ENCODE measurements around the gene TEX30. TPM values are rescaled to one million over a fixed set of nuclear protein-coding genes. Genes with fewer than 3 reads are reported as not detected.

Gene TEX30
- total and polyA plus RNA-seq, 2 donors (not counting 3 experiments of a cell fraction or from before 2014, with no cell fraction given) = 12.5 to 19.8 TPM

GRCh38 chr13:102718746-102719145 is 54.8 kb downstream of the TEX30 start:
- CTCF ChIA-PET = interaction anchor here (0.9 to 1.1 kb wide), 2 partner anchors 127 to 129 kb away, joined by 3 to 4 read pairs; no protein-coding TSS in a partner anchor
- H3K4me3 ChIP-seq (replicated peaks in 1 of 3; ENCODE audit: insufficient read depth in 1 of 3, low read depth in 1 of 3, low read length in 3 of 3) = no peak overlapping the region
- DNase-seq (ENCODE audit: low read depth, low spot score) (no peak), FAIRE-seq (no peak)
- dilution Hi-C loops (cut with MboI; ENCODE audit: extremely low pct_ligation_motif_present, low sequenced_read_pairs) = no loop called here
- no peaks in the 10 kb centered on the region for H3K9me3 ChIP-seq (replicated peaks; ENCODE audit: control insufficient read depth, insufficient read depth, low read length)
- no peaks in the 10 kb centered on the region for H4K20me1 ChIP-seq (replicated peaks; ENCODE audit: control insufficient read depth, extremely low read depth, insufficient read depth, low read length)
- no peak overlapping the region for H3K27ac ChIP-seq (ENCODE audit: insufficient read depth, low read depth, low read length)
- intact Hi-C loops (cut with micrococcal nuclease) = no loop called here
- no peaks in the 10 kb centered on the region for H3K79me2 ChIP-seq (ENCODE audit: control insufficient read depth, insufficient read depth, low read length)
- no peak overlapping the region for H3K9ac ChIP-seq (replicated peaks; ENCODE audit: extremely low read depth, insufficient read depth, low read length)
- H3K4me1 ChIP-seq (ENCODE audit: control insufficient read depth, extremely low read depth, insufficient read depth, low read length) = no peaks in the 10 kb centered on the region
- POLR2A ChIA-PET = no interaction called here
- peaks cover 0 to 2% of the 10 kb centered on the region in 2 experiments for H3K27me3 ChIP-seq (ENCODE audit: control insufficient read depth in 2 of 2, insufficient read depth in 2 of 2, low read length in 2 of 2)
- H2AFZ ChIP-seq (ENCODE audit: low read depth, low read length) = no peak overlapping the region
- no peaks in the 10 kb centered on the region for H3K36me3 ChIP-seq (ENCODE audit: control insufficient read depth in 2 of 2, extremely low read depth in 1 of 2, insufficient read depth in 2 of 2, low read length in 2 of 2)
- no TSS peak for BruUV-seq (replicated peaks)
- TF ChIP-seq JUN (IDR thresholded peaks at IDR 0.05; ENCODE audit: borderline replicate concordance, insufficient read depth, insufficient read length, low read depth) (no peak), EZH2 (IDR thresholded peaks at IDR 0.05; ENCODE audit: borderline replicate concordance, low read depth, low read length, severe bottlenecking) (no peak), GATA2 (IDR thresholded peaks at IDR 0.05; ENCODE audit: insufficient read depth, insufficient read length, low read depth, low read length) (no peak), MAX (IDR thresholded peaks at IDR 0.05; ENCODE audit: insufficient read depth, insufficient read length) (no peak), POLR2A (IDR thresholded peaks at IDR 0.05; ENCODE audit: low read depth, low read length) (no peak), POLR2AphosphoS5 (IDR thresholded peaks at IDR 0.05; ENCODE audit: insufficient read depth, low read depth, low read length) (no peak), CTCF (IDR thresholded peaks at IDR 0.05; ENCODE audit: extremely low read depth in 1 of 2, insufficient read depth in 1 of 2, low read depth in 1 of 2, low read length in 2 of 2) (no peak), MYC (IDR thresholded peaks at IDR 0.05; ENCODE audit: low read depth, low read length) (no peak), FOS (IDR thresholded peaks at IDR 0.05; ENCODE audit: borderline replicate concordance, insufficient read depth, low read length) (no peak)
- no peaks in the 10 kb centered on the region for H3K9me1 ChIP-seq (replicated peaks; ENCODE audit: control insufficient read depth, extremely low read depth, insufficient read depth, low read length)
- no peak overlapping the region for H3K4me2 ChIP-seq (ENCODE audit: insufficient read depth, low read length)

Other genes starting within 250 kb of the TEX30 start
- gene TPP2, start 176.8 kb downstream of the TEX30 start, total RNA-seq = 46.7 TPM in 2 replicates
- 7.8 and 11.5 TPM in 2 replicates for gene TPP2, start 176.8 kb downstream of the TEX30 start, polyA plus RNA-seq
- gene METTL21C, start 78.7 kb downstream of the TEX30 start, total RNA-seq = not detected in 2 replicates
- not detected in 2 replicates for gene METTL21C, start 78.7 kb downstream of the TEX30 start, polyA plus RNA-seq
- 22.5 and 22.7 TPM in 2 replicates for gene POGLUT2, start 25.2 kb upstream of the TEX30 start, total RNA-seq
- gene POGLUT2, start 25.2 kb upstream of the TEX30 start, polyA plus RNA-seq = 14.5 and 17.9 TPM in 2 replicates
- gene BIVM, start 25.3 kb upstream of the TEX30 start, total RNA-seq = 20.3 TPM in 2 replicates
- 6.5 and 7.7 TPM in 2 replicates for gene BIVM, start 25.3 kb upstream of the TEX30 start, polyA plus RNA-seq
- gene ERCC5, start 72.2 kb upstream of the TEX30 start, total RNA-seq = 36.0 and 40.1 TPM in 2 replicates
- 6.7 and 12.5 TPM in 2 replicates for gene ERCC5, start 72.2 kb upstream of the TEX30 start, polyA plus RNA-seq

Data from endothelial cell of umbilical vein (primary cell).